HFFc6 (cell line): Measurements from ENCODE around the gene WIF1. TPM values are rescaled to one million over a fixed set of nuclear protein-coding genes. Genes with fewer than 3 reads are reported as not detected.

Experiments
- DNase-seq: peaks from one replicate; pipeline ENCODE4 v3.0.0-alpha.2; 2018
- H3K27ac Mint-ChIP-seq: 2 replicates; pipeline ENCODE4 v1.8.0; 2020; ENCODE audit warnings: mild to moderate bottlenecking, mixed read lengths
- H3K27me3 Mint-ChIP-seq: 2 replicates; pipeline ENCODE4 v1.8.0; 2021; ENCODE audit warnings: mild to moderate bottlenecking, moderate library complexity, mixed read lengths; ENCODE audit not compliant: insufficient read depth
- H3K36me3 Mint-ChIP-seq: 2 replicates; pipeline ENCODE4 v1.8.0; 2021; ENCODE audit warnings: low read depth, mixed read lengths
- H3K4me1 Mint-ChIP-seq: 2 replicates; pipeline ENCODE4 v1.8.0; 2020; ENCODE audit warnings: low read depth, mixed read lengths
- H3K4me3 Mint-ChIP-seq: 2 replicates; pipeline ENCODE4 v1.8.0; 2020; ENCODE audit warnings: mild to moderate bottlenecking, moderate library complexity, mixed read lengths
- H3K9me3 Mint-ChIP-seq: 2 replicates; pipeline ENCODE4 v1.8.0; 2020; ENCODE audit warnings: mild to moderate bottlenecking, mixed read lengths
- CTCF ChIP-seq: fragments of 200-600 bp; sonication (generic); IDR thresholded peaks from 2 replicates; pipeline ENCODE4 v1.5.0; 2021; ENCODE audit warnings: antibody characterized with exemption, mild to moderate bottlenecking
- total RNA-seq, 6 experiments: library from RNA; stranded (reverse); fragmentation: NEBNext Ultra II Directional; extraction: Animal tissue kit (Norgen Biotek cat#: 25700); gene quantifications; 2 replicates in 1 of 6; 3 replicates in 5 of 6; pipeline ENCODE4 v1.2.3, GENCODE V29; 2021

WIF1 gene
- total RNA-seq, 6 experiments from 2014 or later = not detected

DNA sequence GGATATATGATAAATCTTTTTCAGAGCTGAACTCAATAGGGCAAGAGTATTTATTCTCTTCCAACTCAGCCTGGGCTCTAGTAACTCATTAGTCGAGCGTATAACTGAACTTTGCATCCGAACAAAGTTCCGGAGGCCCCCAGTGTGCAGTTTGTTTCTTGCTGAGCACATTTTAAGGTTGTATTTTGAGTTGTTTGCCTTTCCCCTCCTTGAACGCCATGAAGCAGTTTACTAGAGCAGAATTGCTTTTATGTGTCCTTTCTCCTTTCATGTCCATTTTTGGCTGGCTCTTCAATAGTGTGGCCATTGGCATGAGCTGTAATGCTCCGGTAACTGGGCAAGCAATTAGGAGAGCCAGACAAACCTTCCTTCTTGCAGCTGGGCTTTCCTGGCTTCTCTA lies 105.3 kb downstream of the WIF1 start:
- no peak for TF ChIP-seq CTCF
- Mint-ChIP-seq H3K4me1 (no peaks in the 10 kb centered on the region), H3K4me3 (no peak overlapping the region), H3K9me3 (no peaks in the 10 kb centered on the region), H3K27ac (no peak overlapping the region), H3K27me3 (peaks cover 18% of the 10 kb centered on the region; the same call in 1 of the 2 replicates), H3K36me3 (no peaks in the 10 kb centered on the region)
- no peak for DNase-seq

GRCh38 chr12:65014504-65015271 lies 106.4 kb downstream of the WIF1 start:
- DNase-seq = no peak
- Mint-ChIP-seq H3K27me3 (peaks cover 11% of the 10 kb centered on the region; the same call in 1 of the 2 replicates), H3K4me1 (no peaks in the 10 kb centered on the region), H3K36me3 (no peaks in the 10 kb centered on the region), H3K4me3 (no peak overlapping the region), H3K9me3 (no peaks in the 10 kb centered on the region), H3K27ac (no peak overlapping the region)
- no peak for TF ChIP-seq CTCF

DNA sequence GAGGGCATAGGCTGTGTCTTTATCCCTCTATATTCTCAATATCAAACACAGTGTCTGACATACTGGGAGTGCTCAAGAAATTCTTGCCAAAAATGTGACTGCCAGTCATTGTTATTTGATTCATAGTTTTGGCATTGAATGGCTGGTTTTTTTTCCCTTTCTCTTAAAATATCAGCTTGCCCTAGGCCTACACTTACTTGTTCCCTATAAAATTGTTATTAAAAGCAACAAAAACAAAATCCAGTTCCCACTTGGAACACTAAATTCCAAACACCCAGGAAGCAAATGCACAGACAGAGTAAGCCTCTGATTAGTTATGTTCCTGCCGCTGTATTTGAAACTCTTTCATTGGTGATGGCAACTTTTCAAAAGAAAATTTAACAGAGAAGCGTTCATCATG lies 110.7 kb downstream of the WIF1 start:
- TF ChIP-seq CTCF = no peak
- no peak for DNase-seq
- no peaks in the 10 kb centered on the region for H3K4me1 Mint-ChIP-seq

GRCh38 chr12:65005716-65006115 lies 115.4 kb downstream of the WIF1 start:
- no peaks in the 10 kb centered on the region for H3K9me3 Mint-ChIP-seq
- H3K36me3 Mint-ChIP-seq = no peaks in the 10 kb centered on the region
- TF ChIP-seq CTCF = no peak
- no peak overlapping the region for H3K4me3 Mint-ChIP-seq
- H3K27ac Mint-ChIP-seq = no peak overlapping the region
- DNase-seq = no peak
- no peaks in the 10 kb centered on the region for H3K4me1 Mint-ChIP-seq
- H3K27me3 Mint-ChIP-seq = peaks cover 6% of the 10 kb centered on the region; the same call in 1 of the 2 replicates

More for the DNA sequence above, 110.7 kb downstream of the WIF1 start:
- no peak overlapping the region for H3K4me3 Mint-ChIP-seq
- no peaks in the 10 kb centered on the region for H3K9me3 Mint-ChIP-seq
- no peaks in the 10 kb centered on the region for H3K36me3 Mint-ChIP-seq
- H3K27me3 Mint-ChIP-seq = peaks cover 10% of the 10 kb centered on the region; the same call in 1 of the 2 replicates
- no peak overlapping the region for H3K27ac Mint-ChIP-seq

DNA sequence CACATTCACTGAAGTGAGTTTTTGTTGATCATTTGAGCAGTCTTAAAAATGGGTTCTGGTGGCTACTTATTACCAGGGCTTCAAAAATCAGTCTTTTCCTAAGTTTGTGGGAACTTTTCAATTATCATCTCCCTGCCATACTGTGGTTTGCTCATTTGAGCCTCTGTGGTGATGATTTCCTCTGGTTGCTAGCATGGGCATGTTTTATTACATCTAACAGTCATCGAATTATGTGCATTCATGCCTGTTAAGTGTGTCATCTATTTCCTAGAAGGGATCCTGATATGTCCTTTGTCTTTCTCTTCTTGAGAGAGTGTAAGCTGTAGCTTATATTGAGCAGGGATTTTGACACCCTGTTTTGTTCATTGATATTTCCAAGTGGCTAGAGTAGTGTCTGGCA lies 116.8 kb downstream of the WIF1 start:
- no peak for TF ChIP-seq CTCF
- Mint-ChIP-seq H3K4me3 (no peak overlapping the region), H3K27me3 (peaks cover 6% of the 10 kb centered on the region; the same call in 1 of the 2 replicates), H3K27ac (no peak overlapping the region), H3K36me3 (no peaks in the 10 kb centered on the region), H3K4me1 (no peaks in the 10 kb centered on the region), H3K9me3 (no peaks in the 10 kb centered on the region)
- no peak for DNase-seq

Other genes with a start within 250 kb of the WIF1 start
- gene LEMD3, start 48.3 kb upstream of the WIF1 start, total RNA-seq = 10 to 100 TPM; 16.7 to 21.5 (median 17.8) TPM
- 100 to 1,000 TPM; 108 to 143 (median 127) TPM for gene MSRB3, start 157.4 kb upstream of the WIF1 start, total RNA-seq